ENCODE results near the gene PLCH2.

Gene PLCH2

GRCh38 chr1:2534687-2535441 is 58.8 kb downstream of the PLCH2 start:
- Histone ChIP-seq H3K27ac (no peak overlapping the region), H3K4me3 (ENCODE audit: low read depth, low read length) (no peak overlapping the region), H3K27me3 (replicated peaks) (peaks cover 11% of the 10 kb centered on the region), H3K36me3 (replicated peaks) (no peaks in the 10 kb centered on the region)
- DNase-seq, result no peak
- TF ChIP-seq, protein P1, sequence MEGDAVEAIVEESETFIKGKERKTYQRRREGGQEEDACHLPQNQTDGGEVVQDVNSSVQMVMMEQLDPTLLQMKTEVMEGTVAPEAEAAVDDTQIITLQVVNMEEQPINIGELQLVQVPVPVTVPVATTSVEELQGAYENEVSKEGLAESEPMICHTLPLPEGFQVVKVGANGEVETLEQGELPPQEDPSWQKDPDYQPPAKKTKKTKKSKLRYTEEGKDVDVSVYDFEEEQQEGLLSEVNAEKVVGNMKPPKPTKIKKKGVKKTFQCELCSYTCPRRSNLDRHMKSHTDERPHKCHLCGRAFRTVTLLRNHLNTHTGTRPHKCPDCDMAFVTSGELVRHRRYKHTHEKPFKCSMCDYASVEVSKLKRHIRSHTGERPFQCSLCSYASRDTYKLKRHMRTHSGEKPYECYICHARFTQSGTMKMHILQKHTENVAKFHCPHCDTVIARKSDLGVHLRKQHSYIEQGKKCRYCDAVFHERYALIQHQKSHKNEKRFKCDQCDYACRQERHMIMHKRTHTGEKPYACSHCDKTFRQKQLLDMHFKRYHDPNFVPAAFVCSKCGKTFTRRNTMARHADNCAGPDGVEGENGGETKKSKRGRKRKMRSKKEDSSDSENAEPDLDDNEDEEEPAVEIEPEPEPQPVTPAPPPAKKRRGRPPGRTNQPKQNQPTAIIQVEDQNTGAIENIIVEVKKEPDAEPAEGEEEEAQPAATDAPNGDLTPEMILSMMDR (IDR thresholded peaks at IDR 0.05; ENCODE audit: low read depth, low read length, missing control alignments), result no peak
- in situ Hi-C loops (cut with HindIII; ENCODE audit: low pct_ligation_motif_present, low sequenced_read_pairs), result no loop called here

DNA sequence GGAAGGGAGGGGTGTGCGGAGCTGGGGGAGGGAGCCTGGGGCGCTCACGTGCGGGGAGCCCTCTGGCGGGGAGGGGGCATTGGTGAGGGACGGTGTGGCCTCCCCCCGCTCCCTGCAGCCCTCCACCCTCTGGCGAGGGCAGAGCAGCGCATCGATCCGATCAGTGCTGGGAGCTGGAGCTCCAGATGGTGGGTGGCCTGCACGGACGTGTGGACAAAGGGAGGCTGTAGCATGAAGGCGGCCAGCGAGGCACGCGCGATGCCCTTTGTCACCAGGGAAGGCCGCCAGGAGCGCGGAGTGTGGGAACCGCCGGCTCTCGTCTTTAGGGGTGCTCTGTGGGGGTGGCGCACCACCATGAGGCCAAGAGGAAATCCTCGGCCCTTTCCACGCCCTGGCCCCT is 59.4 kb downstream of the PLCH2 start:
- H3K36me3 ChIP-seq (replicated peaks), result no peaks in the 10 kb centered on the region
- no peak overlapping the region for H3K4me3 ChIP-seq (ENCODE audit: low read depth, low read length)
- H3K27ac ChIP-seq, result no peak overlapping the region

DNA sequence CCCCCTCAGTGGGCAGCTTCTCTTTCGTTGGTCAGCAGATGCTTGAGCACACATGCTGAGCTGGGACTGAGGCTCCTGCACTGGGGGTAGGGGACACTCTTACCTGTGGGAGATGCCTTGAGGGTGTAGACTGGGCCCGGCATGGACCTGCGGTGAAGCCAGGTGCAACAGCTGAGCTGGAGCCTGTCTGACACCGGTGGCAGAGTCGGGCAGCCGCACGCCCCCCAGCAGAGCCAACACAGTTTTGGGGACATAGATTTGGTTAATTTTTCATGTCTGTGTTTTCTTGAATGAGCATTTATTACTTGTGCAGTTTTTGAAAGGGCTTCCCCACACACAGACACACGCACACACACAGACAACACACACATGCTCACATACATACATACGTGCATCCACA is 59.9 kb downstream of the PLCH2 start:
- TF ChIP-seq, protein P1 (IDR thresholded peaks at IDR 0.05; ENCODE audit: low read depth, low read length, missing control alignments), result no peak
- no peak overlapping the region for H3K4me3 ChIP-seq (ENCODE audit: low read depth, low read length)
- in situ Hi-C loops (cut with HindIII; ENCODE audit: low pct_ligation_motif_present, low sequenced_read_pairs), result no loop called here
- H3K27ac ChIP-seq, result no peak overlapping the region
- peaks cover 2% of the 10 kb centered on the region for H3K27me3 ChIP-seq (replicated peaks)
- H3K36me3 ChIP-seq (replicated peaks), result no peaks in the 10 kb centered on the region
- no peak for DNase-seq

More for the DNA sequence above, 59.4 kb downstream of the PLCH2 start:
- peaks cover 7% of the 10 kb centered on the region for H3K27me3 ChIP-seq (replicated peaks)
- TF ChIP-seq, protein P1 (IDR thresholded peaks at IDR 0.05; ENCODE audit: low read depth, low read length, missing control alignments), result no peak
- in situ Hi-C loops (cut with HindIII; ENCODE audit: low pct_ligation_motif_present, low sequenced_read_pairs), result no loop called here
- DNase-seq, result no peak

DNA sequence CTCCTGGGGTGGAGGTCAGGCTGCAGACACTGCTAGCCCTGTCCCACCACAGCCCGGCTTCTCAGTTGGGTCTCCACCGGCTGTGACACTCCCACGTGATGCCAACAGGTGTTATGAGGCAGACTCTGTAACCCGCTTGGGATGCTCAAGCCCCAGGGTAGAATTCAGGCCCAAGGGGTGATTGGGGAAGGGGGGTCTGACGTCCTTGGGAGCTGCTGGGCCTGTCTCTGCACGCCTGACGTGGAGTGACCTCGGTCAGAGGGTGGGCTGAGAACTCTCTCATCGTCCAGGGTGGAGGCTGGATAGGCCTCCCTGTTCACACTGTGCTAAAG is 61.7 kb downstream of the PLCH2 start:
- Histone ChIP-seq H3K27me3 (replicated peaks) (no peaks in the 10 kb centered on the region), H3K36me3 (replicated peaks) (no peaks in the 10 kb centered on the region), H3K27ac (no peak overlapping the region), H3K4me3 (ENCODE audit: low read depth, low read length) (no peak overlapping the region)
- TF ChIP-seq, protein P1 (IDR thresholded peaks at IDR 0.05; ENCODE audit: low read depth, low read length, missing control alignments), result no peak
- no peak for DNase-seq
- in situ Hi-C loops (cut with HindIII; ENCODE audit: low pct_ligation_motif_present, low sequenced_read_pairs), result no loop called here

DNA sequence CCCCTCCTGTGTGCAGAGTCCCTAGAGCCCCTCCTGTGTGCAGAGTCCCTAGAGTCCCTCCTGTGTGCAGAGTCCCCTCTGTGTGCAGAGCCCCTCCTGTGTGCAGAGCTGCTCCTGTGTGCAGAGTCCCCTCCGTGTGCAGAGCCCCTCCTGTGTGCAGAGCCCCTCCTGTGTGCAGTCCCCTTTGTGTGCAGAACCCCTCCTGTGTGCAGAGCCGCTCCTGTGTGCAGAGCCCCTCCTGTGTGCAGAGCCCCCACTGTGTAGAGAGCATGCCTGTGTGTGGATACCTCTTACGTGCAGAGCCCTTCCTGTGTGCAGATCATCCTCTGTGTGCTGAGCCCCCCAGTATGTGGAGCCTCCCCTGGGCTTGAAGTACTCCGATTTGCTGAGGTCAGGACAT is 62.3 kb downstream of the PLCH2 start:
- DNase-seq, result no peak
- no peaks in the 10 kb centered on the region for H3K27me3 ChIP-seq (replicated peaks)
- H3K36me3 ChIP-seq (replicated peaks), result no peaks in the 10 kb centered on the region
- no peak overlapping the region for H3K27ac ChIP-seq
- in situ Hi-C loops (cut with HindIII; ENCODE audit: low pct_ligation_motif_present, low sequenced_read_pairs), result no loop called here
- TF ChIP-seq, protein P1 (IDR thresholded peaks at IDR 0.05; ENCODE audit: low read depth, low read length, missing control alignments), result no peak
- no peak overlapping the region for H3K4me3 ChIP-seq (ENCODE audit: low read depth, low read length)

DNA sequence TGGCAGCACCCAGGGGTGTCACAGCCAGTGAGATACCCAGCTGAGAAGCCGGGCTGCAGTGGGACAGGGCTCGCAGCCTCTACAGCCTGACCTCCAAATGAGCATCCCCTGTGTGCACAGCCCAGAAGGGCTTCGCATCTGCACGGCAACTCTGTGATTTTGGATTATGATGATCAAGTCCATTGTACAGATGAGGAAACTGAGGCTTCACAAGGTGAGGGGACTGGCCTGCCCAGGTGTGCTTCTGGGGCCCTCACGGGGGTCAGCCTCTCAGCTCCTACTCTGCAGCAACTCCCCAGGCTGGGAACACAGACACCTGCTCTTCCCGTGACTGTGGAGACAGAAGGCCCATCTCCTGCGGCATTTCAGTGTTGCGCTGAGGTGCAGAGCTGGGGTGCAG is 62.8 kb downstream of the PLCH2 start:
- Histone ChIP-seq H3K27me3 (replicated peaks) (no peaks in the 10 kb centered on the region), H3K27ac (no peak overlapping the region), H3K36me3 (replicated peaks) (no peaks in the 10 kb centered on the region), H3K4me3 (ENCODE audit: low read depth, low read length) (no peak overlapping the region)
- TF ChIP-seq, protein P1 (IDR thresholded peaks at IDR 0.05; ENCODE audit: low read depth, low read length, missing control alignments), result no peak
- no peak for DNase-seq
- in situ Hi-C loops (cut with HindIII; ENCODE audit: low pct_ligation_motif_present, low sequenced_read_pairs), result no loop called here
